SKM-1 treated with dmso at 0.1 percent for 144 hours (cell line): ENCODE measurements around the gene HORMAD2.
"Not testable (repeated sequence)": the region's sequence is repeated elsewhere in the genome, so short reads cannot be mapped to it uniquely, and the experiment has no call there.

Experiments used
- DNase-seq: peaks from one replicate; lab custom pipeline; 2025; ENCODE audit not compliant: unreplicated experiment; lab: John Stamatoyannopoulos, UW

The HORMAD2 gene

GRCh38 chr22:30056015-30056414 is 24.2 kb upstream of the HORMAD2 start:
- DNase-seq: no peak

- no peak for DNase-seq
Observed at GRCh38 chr22:30057375-30057774, 22.9 kb upstream of the HORMAD2 start.

DNA sequence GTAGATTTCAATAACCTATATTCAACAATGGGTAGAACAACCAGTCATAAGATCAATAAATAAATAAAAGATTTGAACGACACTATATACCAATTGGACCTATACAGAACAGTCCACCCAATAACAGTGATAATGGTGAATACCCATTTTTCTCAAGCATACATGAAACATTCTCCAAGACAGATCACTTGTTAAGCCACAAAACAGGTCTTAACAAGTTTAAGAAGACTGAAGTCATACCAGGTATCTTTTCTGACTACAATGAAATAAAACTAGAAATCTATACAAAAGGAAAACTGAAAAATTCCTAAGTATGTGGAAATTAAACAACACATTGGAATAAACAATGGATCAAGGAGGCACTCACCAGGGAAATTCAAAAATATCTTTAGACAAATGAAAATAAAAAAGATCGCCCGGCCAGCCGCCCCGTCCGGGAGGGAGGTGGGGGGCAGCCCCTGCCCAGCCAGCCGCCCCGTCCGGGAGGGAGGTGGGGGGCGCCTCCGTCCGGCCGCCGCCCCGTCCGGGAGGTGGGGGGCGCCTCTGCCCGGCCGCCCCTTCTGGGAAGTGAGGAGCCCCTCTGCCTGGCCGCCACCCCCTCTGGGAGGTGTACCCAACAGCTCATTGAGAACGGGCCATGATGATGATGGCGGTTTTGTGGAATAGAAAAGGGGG is 20.8 kb upstream of the HORMAD2 start:
- DNase-seq: not testable (repeated sequence)

- not testable (repeated sequence) for DNase-seq
Observed at GRCh38 chr22:30061094-30061493, 19.2 kb upstream of the HORMAD2 start.

GRCh38 chr22:30062259-30062658 is 18.0 kb upstream of the HORMAD2 start:
- no peak for DNase-seq

DNA sequence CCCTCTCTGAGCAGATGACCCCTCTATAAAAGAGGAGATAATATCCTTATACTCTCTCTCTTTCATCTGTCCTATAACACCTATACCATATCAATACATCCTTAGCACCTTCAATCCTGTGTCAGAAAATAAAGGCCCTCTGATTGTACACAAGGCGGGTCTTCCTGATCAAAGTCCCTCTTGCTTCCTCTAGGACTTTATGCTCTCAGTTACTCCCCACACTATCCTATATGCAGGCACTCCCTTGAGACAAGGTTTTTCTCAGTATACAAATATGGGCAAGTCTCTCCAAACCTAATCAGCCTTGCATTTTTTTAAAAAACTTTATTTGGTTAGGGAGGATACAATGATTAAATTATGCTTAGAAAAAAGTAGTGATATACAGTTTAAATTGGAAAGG is 17.3 kb upstream of the HORMAD2 start:
- no peak for DNase-seq

GRCh38 chr22:30064172-30064571 is 16.1 kb upstream of the HORMAD2 start:
- DNase-seq: no peak

- DNase-seq: no peak
Observed at GRCh38 chr22:30073743-30074142, 6.5 kb upstream of the HORMAD2 start.

- DNase-seq: no peak
Observed at GRCh38 chr22:30074147-30074546, 6.1 kb upstream of the HORMAD2 start.

- no peak for DNase-seq
Observed at GRCh38 chr22:30074994-30075393, 5.3 kb upstream of the HORMAD2 start.

DNA sequence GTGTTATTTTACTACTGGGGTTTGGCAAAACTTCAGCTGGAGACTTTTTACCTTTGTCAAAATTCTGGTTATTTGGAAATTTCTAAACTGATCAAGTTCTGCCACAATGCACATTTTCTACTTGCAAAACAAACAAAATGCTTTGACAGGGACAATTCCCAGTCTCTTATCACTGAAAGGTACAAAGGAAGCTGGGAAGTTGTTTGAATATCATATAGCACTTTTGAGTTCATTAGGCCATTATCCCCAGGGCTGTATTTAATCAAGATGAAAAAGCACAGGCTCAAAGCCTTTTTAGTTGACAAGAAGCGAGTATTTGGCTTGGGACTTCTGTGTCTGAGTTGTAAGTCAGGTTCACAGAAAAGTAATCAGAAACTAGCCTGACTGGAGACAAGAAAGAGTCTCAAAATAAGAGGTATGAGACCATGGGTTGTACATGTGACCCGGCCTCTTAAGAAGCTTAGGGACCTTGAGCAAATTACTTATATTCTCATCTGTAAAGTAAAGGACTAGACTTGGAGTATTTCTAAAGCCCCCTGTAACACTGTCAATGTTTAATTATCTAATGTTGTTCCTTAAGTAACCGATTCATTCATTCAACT is 2.9 kb upstream of the HORMAD2 start:
- DNase-seq: no peak

GRCh38 chr22:30078320-30079311 is 1.6 kb upstream of the HORMAD2 start:
- no peak for DNase-seq

DNA sequence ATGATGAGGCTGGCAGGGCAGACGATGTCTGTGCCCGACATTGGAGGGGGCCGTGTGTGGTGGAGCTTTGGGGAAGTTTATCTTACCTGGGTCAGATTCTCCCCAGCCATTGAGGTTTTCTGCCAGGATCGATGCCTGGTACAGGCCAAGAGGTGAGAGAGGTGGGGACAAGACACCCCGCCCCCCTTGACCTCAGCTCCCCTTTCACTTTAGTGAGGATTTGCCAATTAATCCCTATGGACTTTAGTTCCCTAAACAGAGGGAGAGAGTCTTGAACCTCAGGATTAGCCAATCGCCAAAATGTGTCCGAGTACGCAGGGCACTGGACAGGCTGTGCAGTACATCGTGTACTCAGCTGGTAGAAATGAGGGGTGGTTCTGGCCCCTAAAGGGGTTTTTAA is 541 bp downstream of the HORMAD2 start:
- no peak for DNase-seq

GRCh38 chr22:30086496-30086895 is 6.2 kb downstream of the HORMAD2 start:
- no peak for DNase-seq

GRCh38 chr22:30087037-30087436 is 6.8 kb downstream of the HORMAD2 start:
- DNase-seq: not testable (repeated sequence)

DNA sequence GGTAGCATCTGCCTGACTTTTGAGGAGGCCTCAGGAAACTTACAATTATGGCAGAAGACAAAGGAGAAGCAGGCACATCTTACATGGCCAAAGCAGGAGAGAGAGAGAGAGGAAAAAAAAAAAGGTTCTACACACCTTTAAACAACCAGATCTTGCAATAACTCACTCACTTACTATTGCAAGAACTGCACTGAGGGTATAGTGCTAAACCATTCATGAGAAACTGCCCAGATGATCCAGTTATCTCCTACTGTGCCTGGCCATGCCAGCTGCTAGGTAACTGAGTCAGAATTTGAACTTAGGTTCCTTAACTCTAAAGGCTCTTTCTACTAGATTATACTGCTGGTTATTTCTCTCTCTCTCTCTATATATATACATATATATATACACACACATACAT is 7.3 kb downstream of the HORMAD2 start:
- DNase-seq: no peak

DNA sequence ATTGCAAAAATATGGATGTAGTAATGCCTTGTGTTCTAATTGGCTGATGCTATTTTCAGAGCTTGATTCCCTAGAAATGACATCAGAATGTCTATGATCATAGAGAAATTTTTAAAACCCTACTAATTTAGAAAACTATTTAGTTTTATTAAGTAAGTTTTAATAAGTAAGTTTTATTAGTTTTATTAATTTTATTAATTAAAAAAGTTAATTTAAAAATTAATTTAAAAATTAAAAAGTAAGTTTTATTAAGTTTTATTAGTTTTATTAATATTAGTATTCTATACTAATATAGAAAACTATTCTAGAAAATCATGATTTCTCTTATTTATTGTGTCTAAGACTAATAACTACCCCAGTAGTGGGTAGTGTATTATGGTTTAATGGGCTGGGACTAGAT is 8.2 kb downstream of the HORMAD2 start:
- DNase-seq: no peak

- no peak for DNase-seq
Observed at GRCh38 chr22:30089655-30089974, 9.4 kb downstream of the HORMAD2 start.

DNA sequence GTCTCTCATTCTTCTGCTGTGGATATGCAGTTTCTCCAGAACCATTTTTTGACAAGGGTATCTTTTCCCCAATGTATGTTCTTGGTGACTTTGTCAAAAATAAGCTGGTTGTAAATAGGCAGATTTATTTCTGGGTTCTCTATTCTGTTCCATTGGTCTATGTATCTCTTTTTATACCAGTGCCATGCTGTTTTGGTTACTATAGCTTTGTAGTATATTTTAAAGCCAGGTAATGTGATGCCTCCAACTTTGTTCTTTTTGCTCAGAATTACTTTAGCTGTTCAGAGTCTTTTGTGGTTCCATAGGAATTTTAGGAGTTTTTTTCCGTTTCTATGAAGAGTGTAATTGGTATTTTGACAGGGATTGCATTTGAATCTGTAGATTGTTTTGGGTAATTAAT is 12.4 kb downstream of the HORMAD2 start:
- DNase-seq: no peak

DNA sequence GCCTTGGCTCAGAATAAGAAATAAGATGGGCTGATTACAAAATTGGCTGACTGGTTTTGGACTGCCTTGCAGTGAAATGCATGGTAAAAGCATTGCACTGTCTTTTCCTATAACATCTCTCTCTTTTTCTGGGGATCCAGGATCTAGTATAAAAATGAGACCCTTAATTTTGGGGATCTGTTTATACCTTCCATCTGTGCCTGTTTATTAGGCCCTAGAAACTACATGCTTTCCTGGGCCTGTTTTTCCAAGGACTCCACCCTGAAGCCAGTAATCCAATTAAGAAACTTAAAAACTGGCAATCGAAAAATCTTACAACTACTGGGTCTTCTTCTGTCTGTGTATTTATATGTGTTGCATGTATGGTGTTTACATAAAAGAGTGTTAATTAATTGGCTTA is 14.5 kb downstream of the HORMAD2 start:
- no peak for DNase-seq

- no peak for DNase-seq
Observed at GRCh38 chr22:30097861-30098260, 17.6 kb downstream of the HORMAD2 start.

GRCh38 chr22:30100770-30101169 is 20.5 kb downstream of the HORMAD2 start:
- not testable (repeated sequence) for DNase-seq
